H1 (cell line): ENCODE measurements around the gene CUX1. TPM values are rescaled to one million over a fixed set of nuclear protein-coding genes. Genes with fewer than 3 reads are reported as not detected.

Source experiments
- CTCF ChIA-PET: fragments of 300-600 bp; sonication (Branson Sonifier 250); formaldehyde crosslinking; loops from one replicate; lab custom pipeline; 2021; ENCODE audit not compliant: partially characterized antibody; lab: Charles Lee
- POLR2A ChIA-PET: fragments of 300-600 bp; sonication (Branson Sonifier 250); formaldehyde crosslinking; loops from one replicate; lab custom pipeline; 2021; ENCODE audit warnings: inconsistent platforms; ENCODE audit not compliant: partially characterized antibody; lab: Charles Lee
- DNase-seq, 2 experiments: peaks; one replicate each; pipeline versions ENCODE4 v3.0.0 to v3.0.0-alpha.2; 2010 to 2022; ENCODE audit warnings: low spot score in 2 of 2, low read depth in 1 of 2, mixed read lengths in 1 of 2
- FAIRE-seq: peaks from 2 replicates; lab custom pipeline; 2011; peaks lifted over from hg19 to GRCh38; lab: Jason Lieb, UNC
- H2AFZ ChIP-seq: 2 replicates; pipeline ENCODE4 v1.8.1; 2012; ENCODE audit warnings: low read length, inconsistent platforms
- H2AK5ac ChIP-seq: 2 replicates; pipeline ENCODE4 v1.6.1; 2013; ENCODE audit warnings: low read depth, low read length
- H2BK120ac ChIP-seq: replicated peaks from 2 replicates; pipeline ENCODE3; 2013; ENCODE audit warnings: low read depth, low read length, inconsistent platforms
- H2BK12ac ChIP-seq: 2 replicates; pipeline ENCODE4 v1.6.1; 2013; ENCODE audit warnings: low read depth, low read length
- H2BK15ac ChIP-seq: 2 replicates; pipeline ENCODE4 v1.6.1; 2013; ENCODE audit warnings: low read length
- H2BK20ac ChIP-seq: 2 replicates; pipeline ENCODE4 v1.6.1; 2013; ENCODE audit warnings: low read length
- H2BK5ac ChIP-seq: 2 replicates; pipeline ENCODE4 v1.6.1; 2013; ENCODE audit warnings: low read depth, low read length
- H3K14ac ChIP-seq: 2 replicates; pipeline ENCODE4 v1.6.1; 2013; ENCODE audit warnings: inconsistent platforms; ENCODE audit not compliant: insufficient read length
- H3K18ac ChIP-seq: 2 replicates; pipeline ENCODE4 v1.6.1; 2013; ENCODE audit warnings: low read length; ENCODE audit errors: extremely low read depth
- H3K23ac ChIP-seq: 2 replicates; pipeline ENCODE4 v1.6.1; 2013; ENCODE audit warnings: inconsistent platforms; ENCODE audit not compliant: insufficient read length
- H3K23me2 ChIP-seq: 2 replicates; pipeline ENCODE4 v1.6.1; 2013; ENCODE audit warnings: low read depth, low read length
- H3K27ac ChIP-seq: 2 replicates; pipeline ENCODE4 v1.6.1; 2011; ENCODE audit warnings: low read depth, low read length, inconsistent platforms
- H3K27me3 ChIP-seq, 4 experiments: replicated peaks in 1 of 4; 1 replicate in 1 of 4; 2 replicates in 3 of 4; pipeline versions ENCODE4 v1.6.1 to v1.8.1; 2011 to 2013; ENCODE audit warnings: low read length in 3 of 4, mild to moderate bottlenecking in 3 of 4, inconsistent platforms in 2 of 4, mixed read lengths in 2 of 4, moderate library complexity in 1 of 4; ENCODE audit not compliant: control insufficient read depth in 3 of 4, insufficient read depth in 3 of 4; ENCODE audit errors: extremely low read depth in 1 of 4
- H3K36me3 ChIP-seq, 4 experiments: 2 replicates each; pipeline versions ENCODE4 v1.6.1 to v1.8.1; 2011 to 2013; ENCODE audit warnings: mild to moderate bottlenecking in 4 of 4, low read length in 3 of 4, moderate library complexity in 2 of 4, control low read depth in 1 of 4, inconsistent platforms in 1 of 4; ENCODE audit not compliant: insufficient read depth in 4 of 4, control insufficient read depth in 2 of 4
- H3K4ac ChIP-seq: replicated peaks from 2 replicates; pipeline ENCODE3; 2013; ENCODE audit warnings: low read length, low read depth, mixed read lengths, inconsistent platforms; ENCODE audit not compliant: insufficient read length
- H3K4me1 ChIP-seq, 4 experiments: replicated peaks in 1 of 4; 1 replicate in 1 of 4; 2 replicates in 3 of 4; pipeline versions ENCODE4 v1.6.1 to v1.8.1; 2011 to 2013; ENCODE audit warnings: low read length in 3 of 4, inconsistent platforms in 2 of 4, mixed read lengths in 1 of 4; ENCODE audit not compliant: insufficient read depth in 4 of 4, control insufficient read depth in 3 of 4
- H3K4me2 ChIP-seq, 2 experiments: 2 replicates each; pipeline versions ENCODE4 v1.6.1 to v1.8.1; 2011 to 2013; ENCODE audit warnings: low read depth in 2 of 2, low read length in 2 of 2, control low read depth in 1 of 2, inconsistent platforms in 1 of 2, mild to moderate bottlenecking in 1 of 2; ENCODE audit not compliant: insufficient read depth in 1 of 2
- H3K4me3 ChIP-seq, 4 experiments: fragments of 200-600, 300-600 bp in 1 of 4; sonication (generic), shearing (Covaris generic), sonication (Bioruptor Twin) in 1 of 4; 2 replicates each; pipeline versions ENCODE4 v1.5.1 to v1.8.1; 2011 to 2016; ENCODE audit warnings: low read length in 4 of 4, low read depth in 3 of 4, control low read depth in 2 of 4, inconsistent platforms in 2 of 4, mild to moderate bottlenecking in 2 of 4, mixed read lengths in 1 of 4, moderate library complexity in 1 of 4; ENCODE audit not compliant: insufficient read depth in 2 of 4; ENCODE audit errors: extremely low read depth in 1 of 4
- H3K56ac ChIP-seq: replicated peaks from 2 replicates; pipeline ENCODE3; 2013; ENCODE audit warnings: low read depth, mild to moderate bottlenecking, mixed read lengths, low read length, inconsistent platforms; ENCODE audit not compliant: insufficient read length
- H3K79me1 ChIP-seq: 2 replicates; pipeline ENCODE4 v1.6.1; 2013; ENCODE audit warnings: low read depth, low read length, control low read depth
- H3K79me2 ChIP-seq, 2 experiments: 2 replicates each; pipeline versions ENCODE4 v1.6.1 to v1.8.1; 2012 to 2013; ENCODE audit warnings: low read length in 2 of 2, mild to moderate bottlenecking in 2 of 2, inconsistent platforms in 1 of 2; ENCODE audit not compliant: insufficient read depth in 2 of 2, control insufficient read depth in 1 of 2
- H3K9ac ChIP-seq, 4 experiments: replicated peaks in 1 of 4; 1 replicate in 1 of 4; 2 replicates in 3 of 4; pipeline versions ENCODE4 v1.6.1 to v1.8.1; 2011 to 2013; ENCODE audit warnings: low read depth in 3 of 4, low read length in 3 of 4, control low read depth in 2 of 4, mild to moderate bottlenecking in 2 of 4, moderate library complexity in 2 of 4, inconsistent platforms in 1 of 4; ENCODE audit errors: extremely low read depth in 1 of 4
- H3K9me3 ChIP-seq, 2 experiments: 2 replicates each; pipeline versions ENCODE4 v1.6.1 to v1.8.1; 2012 to 2013; ENCODE audit warnings: mild to moderate bottlenecking in 2 of 2, moderate library complexity in 2 of 2, control low read depth in 1 of 2, inconsistent platforms in 1 of 2, low read depth in 1 of 2, low read length in 1 of 2, mixed read lengths in 1 of 2; ENCODE audit not compliant: insufficient read depth in 2 of 2
- H4K20me1 ChIP-seq, 2 experiments: replicated peaks in 1 of 2; 2 replicates each; pipeline versions ENCODE3 to v1.8.1; 2011 to 2013; ENCODE audit warnings: inconsistent platforms in 2 of 2, low read length in 2 of 2, mild to moderate bottlenecking in 1 of 2; ENCODE audit not compliant: insufficient read depth in 2 of 2, control insufficient read depth in 1 of 2
- H4K5ac ChIP-seq: 2 replicates; pipeline ENCODE4 v1.6.1; 2013; ENCODE audit warnings: low read length, low read depth, mixed read lengths, inconsistent platforms; ENCODE audit not compliant: insufficient read length
- H4K8ac ChIP-seq: 2 replicates; pipeline ENCODE4 v1.8.0; 2013; ENCODE audit warnings: mild to moderate bottlenecking, moderate library complexity, low read length, inconsistent platforms; ENCODE audit not compliant: insufficient read depth; ENCODE audit errors: extremely low read depth
- H4K91ac ChIP-seq: replicated peaks from 2 replicates; pipeline ENCODE3; 2013; ENCODE audit warnings: low read length, mixed read lengths, inconsistent platforms; ENCODE audit not compliant: insufficient read length
- CTBP2 ChIP-seq: IDR thresholded peaks from 2 replicates; pipeline ENCODE4 v1.7.0; 2011; ENCODE audit warnings: borderline replicate concordance, mild to moderate bottlenecking, moderate library complexity, mixed read lengths, low read length; ENCODE audit not compliant: insufficient read depth, insufficient read length
- RFX5 ChIP-seq: IDR thresholded peaks from 2 replicates; pipeline ENCODE4 v1.6.1; 2011; ENCODE audit warnings: low read depth, low read length, improper control_type of control experiment, borderline replicate concordance
- TBP ChIP-seq: IDR thresholded peaks from 2 replicates; pipeline ENCODE4 v1.6.1; 2011; ENCODE audit warnings: low read depth, low read length, improper control_type of control experiment
- WGBS, 2 experiments: shearing (Covaris generic) in 1 of 2; methylation state at CpG; one replicate each; pipeline versions ENCODE4 v1.1.6 to v1.1.7; 2013 to 2015; ENCODE audit warnings: low lambda C conversion rate in 2 of 2, mixed read lengths in 2 of 2, inconsistent platforms in 1 of 2, low coverage in 1 of 2, missing lambda C conversion rate in 1 of 2; ENCODE audit not compliant: insufficient replicate concordance in 2 of 2, insufficient coverage in 1 of 2, insufficient read length in 1 of 2; ENCODE audit errors: extremely low coverage in 1 of 2, missing lambda C conversion rate in 1 of 2; 5-methylcytosine and 5-hydroxymethylcytosine counted together
- polyA plus RNA-seq, 7 experiments: library from polyadenylated mRNA; depleted of rRNA in 3 of 7; stranded (reverse) in 5 of 7; unstranded in 2 of 7; fragments of >200 nt in 5 of 7; fragments of 200-250 nt in 2 of 7; gene quantifications; 1 replicate in 5 of 7; 2 replicates in 1 of 7; 4 replicates in 1 of 7; pipeline versions ENCODE4 v1.2.1 to v1.2.3, GENCODE V29; 2011 to 2013; ENCODE audit warnings: missing spikeins in 2 of 7, mixed read lengths in 2 of 7
- total RNA-seq: library from RNA; stranded (reverse); fragmentation: NEBNext Ultra II Directional; extraction: Animal tissue kit (Norgen Biotek cat#: 25700); gene quantifications from 2 replicates; pipeline ENCODE4 v1.2.1, GENCODE V29; 2021

CUX1 gene
- total and polyA plus RNA-seq, 2 of the 8 experiments (the other 6 are each of a cell fraction or from before 2014, with no cell fraction given): 21.6 to 65.9 TPM

GRCh38 chr7:102295346-102296178 lies 478.1 kb downstream of the CUX1 start:
- Histone ChIP-seq H3K14ac (no peak overlapping the region), H2BK120ac (no peak overlapping the region), H2AK5ac (no peak overlapping the region), H3K23me2 (peaks cover 2% of the 10 kb centered on the region; the same call in 1 of the 2 replicates), H3K9me3 (no peaks in the 10 kb centered on the region; a peak in 1 of 4 replicates), H4K8ac (no peak overlapping the region), H3K79me2 (0 out of 4 replicates have a peak, but pooled peaks cover 0 to 2% of the 10 kb centered on the region in 2 experiments), H4K91ac (no peak overlapping the region), H4K20me1 (peaks cover 8 to 20% of the 10 kb centered on the region in 2 experiments), H2BK12ac (no peak overlapping the region), H3K4me1 (peaks cover 0 to 22% (median 6%) of the 10 kb centered on the region in 4 experiments; a peak in 6 of 7 replicates), H3K4me3 (no peak overlapping the region; a peak in 1 of 8 replicates), H3K4ac (no peak overlapping the region), H3K27me3 (peaks cover 0 to 5% (median 4%) of the 10 kb centered on the region in 4 experiments; a peak in 5 of 7 replicates), H3K79me1 (no peaks in the 10 kb centered on the region; the same call in 1 of the 2 replicates), H4K5ac (no peak overlapping the region), H3K9ac (no peak overlapping the region), H3K27ac (no peak overlapping the region), H3K18ac (no peak overlapping the region), H2BK5ac (0 out of 2 replicates have a peak overlapping the region, but pooled peaks have one; percentile 3), H3K4me2 (no peak overlapping the region), H3K56ac (no peak overlapping the region), H2AFZ (no peak overlapping the region), H2BK15ac (no peak overlapping the region), H2BK20ac (no peak overlapping the region), H3K23ac (no peak overlapping the region), H3K36me3 (no peaks in the 10 kb centered on the region; a peak in 1 of 8 replicates)
- TF ChIP-seq CTBP2 (no peak), RFX5 (no peak), TBP (no peak)
- ChIA-PET CTCF (interaction anchor here (0.8 to 2.5 kb wide), 6 partner anchors 10 to 59 kb away, joined by 3 to 9 read pairs (median 4); no protein-coding TSS in a partner anchor), POLR2A (interaction anchor here (1.4 to 1.6 kb wide), 3 partner anchors 8 to 100 kb away, joined by 4 to 5 read pairs (median 5); no protein-coding TSS in a partner anchor)
- DNase-seq (no peak), FAIRE-seq (no peak)
- 90% methylated on average over 12 of the region's 12 CpGs; no CpG with 5 or more reads in 1 of the 2 experiments for WGBS, 2 experiments
